ENCODE results near the gene LMNA.
"Not testable (repeated sequence)": the region's sequence is repeated elsewhere in the genome, so short reads cannot be mapped to it uniquely, and the experiment has no call there.

- TF ChIP-seq SP1 (IDR thresholded peaks at IDR 0.05); SUZ12 (IDR thresholded peaks at IDR 0.05); TARDBP (IDR thresholded peaks at IDR 0.05); BHLHE40 (IDR thresholded peaks at IDR 0.05; ENCODE audit: borderline replicate concordance); FOXM1 (IDR thresholded peaks at IDR 0.05; ENCODE audit: borderline replicate concordance); CTBP1 (IDR thresholded peaks at IDR 0.05; ENCODE audit: borderline replicate concordance); NFRKB (IDR thresholded peaks at IDR 0.05): not testable (repeated sequence)
Observed at GRCh38 chr1:156071332-156071816, 43.1 kb upstream of the LMNA start.
